ENCODE data around the gene GNG10. TPM values are rescaled to one million over a fixed set of nuclear protein-coding genes. Genes with fewer than 3 reads are reported as not detected.

Gene GNG10
- total RNA-seq, 1 experiment from 2014 or later, result 26.2 TPM

GRCh38 chr9:111719541-111719940, 58.1 kb downstream of the GNG10 start:
- no peak for DNase-seq (ENCODE audit: low spot score)
- H3K4me3 ChIP-seq (ENCODE audit: low read depth, low read length, poor library complexity, severe bottlenecking), result no peak overlapping the region
- H3K27ac ChIP-seq (ENCODE audit: low read depth, low read length, poor library complexity, severe bottlenecking), result no peak overlapping the region
- H3K36me3 ChIP-seq (ENCODE audit: insufficient read depth, low read length, poor library complexity, severe bottlenecking), result no peaks in the 10 kb centered on the region
- TF ChIP-seq CTCF (conservative IDR thresholded peaks at IDR 0.05; ENCODE audit: low read depth, low read length) (no peak), EZH2 (IDR thresholded peaks at IDR 0.05; ENCODE audit: borderline replicate concordance, low read depth, low read length, poor library complexity, severe bottlenecking) (no peak)
- H3K4me1 ChIP-seq (ENCODE audit: insufficient read depth, low read length, poor library complexity, severe bottlenecking), result peaks cover 14% of the 10 kb centered on the region
- ChIA-PET POLR2A (ENCODE audit: low non-redundant PET) (no interaction called here), CTCF (no interaction called here)
- H3K27me3 ChIP-seq (replicated peaks; ENCODE audit: insufficient read depth, low read depth, low read length, poor library complexity), result no peaks in the 10 kb centered on the region
- intact Hi-C loops (cut with micrococcal nuclease; ENCODE audit: unreplicated experiment), result no loop called here
- H3K9me3 ChIP-seq (ENCODE audit: low read depth, low read length, poor library complexity, severe bottlenecking), result no peaks in the 10 kb centered on the region
- no TSS peak for BruUV-seq (replicated peaks)

Other genes with a start within 250 kb of the GNG10 start
- 116 and 124 TPM in 2 replicates for gene ECPAS, start 177.2 kb upstream of the GNG10 start, total RNA-seq (2021)
- gene ZNF483, start 136.4 kb upstream of the GNG10 start, total RNA-seq (2021), result 3.4 and 4.4 TPM in 2 replicates
- 20.9 and 29.7 TPM in 2 replicates for gene PTGR1, start 62.0 kb upstream of the GNG10 start, total RNA-seq (2021)
- gene DNAJC25, start 30.3 kb upstream of the GNG10 start, total RNA-seq (2021), result 6.1 and 6.3 TPM in 2 replicates
- gene SHOC1, start 133.3 kb downstream of the GNG10 start, total RNA-seq (2021), result not detected in 2 replicates
- gene UGCG, start 235.2 kb downstream of the GNG10 start, total RNA-seq (2021), result 16.7 and 23.1 TPM in 2 replicates